NCI-H2196 treated with DMSO at 0.1 percent for 48 hours (cell line): ENCODE measurements around the gene CDH8.

ENCODE experiments used
- DNase-seq: peaks from one replicate; lab custom pipeline; 2025; ENCODE audit not compliant: unreplicated experiment; lab: John Stamatoyannopoulos, UW

CDH8 gene

GRCh38 chr16:61653544-61653943 is 382.7 kb downstream of the CDH8 start:
- DNase-seq = no peak

DNA sequence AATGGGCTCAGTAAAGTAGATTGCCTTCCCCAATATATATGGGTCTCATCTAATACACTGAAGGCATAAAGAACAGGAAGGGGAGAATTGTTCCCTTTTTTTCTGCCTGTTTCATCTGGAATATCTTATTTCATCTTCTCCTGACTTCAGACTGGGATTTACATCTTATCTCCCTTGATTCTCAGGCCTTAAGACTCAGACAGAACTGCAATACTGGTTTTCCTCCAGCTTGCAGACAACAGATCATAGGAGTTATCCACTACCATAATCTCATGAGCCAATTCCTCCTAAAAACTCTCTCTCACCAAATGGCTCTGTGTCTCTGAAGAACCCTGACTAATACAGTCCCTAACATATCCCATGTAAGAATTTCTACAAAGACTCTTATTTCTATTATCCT is 390.7 kb downstream of the CDH8 start:
- DNase-seq = no peak

DNA sequence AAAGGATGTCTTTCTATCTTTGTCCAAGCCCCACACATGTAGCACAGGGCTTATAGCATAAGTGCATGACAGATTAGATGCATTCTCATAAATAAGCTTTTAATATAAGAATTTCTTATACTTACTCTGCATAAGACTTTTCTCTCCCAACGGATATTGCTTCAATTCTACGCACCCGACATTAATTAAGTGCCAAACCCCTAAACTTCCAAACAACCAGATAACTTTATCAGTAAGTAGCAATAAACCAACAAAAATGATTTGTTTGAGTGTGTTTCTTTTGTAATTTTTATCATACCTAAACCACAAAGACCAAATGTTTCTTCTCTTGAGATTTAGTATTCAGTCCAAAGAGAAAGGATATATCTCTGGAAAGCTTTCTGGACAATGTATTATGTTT is 391.5 kb downstream of the CDH8 start:
- no peak for DNase-seq

DNA sequence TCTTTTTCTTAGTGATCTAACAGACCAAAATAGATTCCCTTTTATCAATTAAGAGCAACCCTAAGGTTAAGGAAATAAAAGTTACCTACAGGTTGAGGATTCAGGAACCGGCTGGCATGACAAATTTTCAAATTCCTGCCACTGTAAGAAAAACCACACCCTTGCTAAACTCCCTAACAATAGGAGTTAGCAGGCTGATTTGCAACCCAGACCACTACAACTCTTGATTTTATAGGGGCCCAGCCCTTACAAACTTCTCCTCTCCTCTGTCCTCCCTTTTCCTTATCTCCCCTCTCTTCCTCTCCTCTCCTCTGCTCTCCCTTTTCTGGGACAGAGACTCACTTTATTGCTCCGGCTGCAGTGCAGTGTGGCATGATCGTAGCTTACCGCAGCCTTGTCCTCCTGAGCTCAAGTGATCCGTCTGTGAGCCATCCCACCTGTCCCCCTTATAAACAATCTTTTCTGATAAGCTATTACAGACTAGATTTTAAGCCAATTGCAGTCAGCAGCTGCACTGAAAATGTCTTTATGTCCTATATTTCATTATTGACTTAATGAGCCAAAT is 418.9 kb downstream of the CDH8 start:
- DNase-seq = no peak

DNA sequence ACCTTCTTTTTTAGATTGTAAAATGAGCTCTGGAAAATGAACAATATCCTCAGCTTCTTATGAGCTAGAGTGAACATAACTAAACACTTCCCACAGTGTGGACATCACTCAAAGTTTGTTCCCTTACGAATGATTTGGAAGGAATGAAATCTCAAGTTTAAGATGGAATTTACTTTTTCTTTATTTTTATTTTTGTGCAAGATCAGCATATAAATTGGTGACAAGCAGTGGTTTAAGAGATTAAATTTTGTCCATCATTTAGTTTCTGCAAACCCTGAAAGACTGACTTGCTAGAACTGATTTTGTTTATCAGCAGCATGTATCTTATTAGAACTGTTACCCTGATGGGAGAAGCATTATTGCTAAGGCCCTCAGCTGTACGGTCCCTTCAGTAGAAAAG is 420.1 kb downstream of the CDH8 start:
- DNase-seq = no peak

- no peak for DNase-seq
These were observed 424.3 kb downstream of the CDH8 start for GRCh38 chr16:61611847-61612491.

DNA sequence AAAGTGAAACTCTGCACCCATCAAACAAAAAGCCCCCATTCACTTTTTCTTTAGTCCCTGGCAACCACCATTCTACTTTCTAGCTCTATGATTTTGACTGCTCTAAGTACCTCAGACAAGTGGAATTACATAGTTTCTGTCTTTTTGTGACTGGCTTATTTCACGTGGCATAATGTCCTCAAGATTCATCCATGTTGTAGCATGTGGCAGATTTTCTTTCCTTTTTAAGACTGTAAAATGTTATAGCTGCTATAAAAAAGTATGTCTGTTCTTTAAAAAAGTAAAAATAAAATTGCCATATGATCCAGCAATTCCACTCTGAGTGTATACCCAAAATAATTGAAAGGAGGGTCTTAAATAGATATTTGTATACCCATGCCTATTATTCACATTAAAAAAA is 429.7 kb downstream of the CDH8 start:
- no peak for DNase-seq
